HG02970 (cell line): ENCODE data around the gene ITGAX.

Source experiments
- ATAC-seq: cut with Tn5 transposase; IDR thresholded peaks from one replicate; pipeline ENCODE4 v1.9.1; 2021; ENCODE audit warnings: mild to moderate bottlenecking, moderate library complexity, moderate number of reproducible peaks; ENCODE audit not compliant: unreplicated experiment, low FRiP score

Gene ITGAX

DNA sequence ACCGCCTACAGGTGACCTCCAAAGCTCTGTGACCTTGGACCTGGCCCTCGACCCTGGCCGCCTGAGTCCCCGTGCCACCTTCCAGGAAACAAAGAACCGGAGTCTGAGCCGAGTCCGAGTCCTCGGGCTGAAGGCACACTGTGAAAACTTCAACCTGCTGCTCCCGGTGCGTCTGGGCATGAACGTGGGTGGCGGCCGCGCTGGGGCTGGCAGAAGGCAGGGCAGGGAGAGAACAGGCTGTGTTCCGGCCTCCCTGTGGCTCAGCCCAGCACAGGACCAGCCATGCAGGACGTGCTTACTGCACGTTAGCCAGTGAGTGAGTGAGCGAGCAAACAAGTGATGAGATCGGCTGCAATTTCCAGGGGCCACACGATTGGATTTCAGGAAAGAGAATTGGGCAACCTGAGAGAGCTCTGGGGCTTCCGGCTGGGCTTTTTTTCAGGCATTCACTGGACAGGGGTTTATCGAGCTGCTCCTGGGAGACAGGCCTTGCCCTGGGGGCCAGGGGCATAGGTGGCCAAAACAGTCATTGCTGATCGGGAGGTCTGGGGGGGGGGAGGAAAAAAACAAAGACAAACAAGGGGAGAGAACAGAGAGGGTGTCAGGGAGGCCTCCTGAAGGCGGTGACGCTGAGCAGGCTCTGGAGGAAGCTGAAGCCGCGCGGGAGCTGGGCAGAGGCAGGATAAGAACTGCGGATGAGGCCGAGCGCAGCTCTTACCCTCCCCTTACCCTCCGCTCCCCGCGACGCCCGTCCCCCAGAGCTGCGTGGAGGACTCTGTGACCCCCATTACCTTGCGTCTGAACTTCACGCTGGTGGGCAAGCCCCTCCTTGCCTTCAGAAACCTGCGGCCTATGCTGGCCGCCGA, 16.9 kb downstream of the ITGAX start:
- ATAC-seq = no peak

DNA sequence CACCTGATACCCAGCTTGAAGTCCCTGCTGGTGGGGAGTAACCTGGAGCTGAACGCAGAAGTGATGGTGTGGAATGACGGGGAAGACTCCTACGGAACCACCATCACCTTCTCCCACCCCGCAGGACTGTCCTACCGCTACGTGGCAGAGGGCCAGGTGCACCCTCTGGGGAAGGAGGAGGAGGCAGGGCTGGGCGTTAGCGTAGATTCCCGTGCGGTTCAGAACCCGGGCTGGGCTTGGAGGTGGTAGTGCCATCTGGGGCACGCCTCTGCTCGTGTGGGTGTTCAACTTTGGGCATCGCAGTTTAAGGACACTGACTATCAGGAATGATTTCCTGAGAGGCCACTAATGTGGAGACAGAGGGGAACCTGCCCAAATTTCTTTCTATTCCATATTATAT, 18.3 kb downstream of the ITGAX start:
- no peak for ATAC-seq

DNA sequence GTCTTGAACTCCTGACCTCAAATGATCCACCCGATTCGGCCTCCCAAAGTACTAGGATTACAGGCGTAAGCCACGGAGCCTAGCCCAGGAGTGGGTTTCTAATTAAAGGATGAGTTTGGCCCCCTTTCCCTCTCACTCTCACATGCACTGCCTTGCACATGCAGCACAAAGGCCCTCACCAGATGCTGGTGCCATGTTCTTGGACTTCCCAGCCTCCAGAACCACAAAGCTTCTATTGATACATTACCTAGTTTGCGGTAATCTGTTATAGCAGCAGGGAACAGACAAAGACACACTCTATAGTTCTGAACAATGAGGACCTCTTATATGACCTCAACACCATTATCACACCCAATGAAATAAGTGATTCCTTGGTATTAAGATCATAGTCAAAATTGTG, 20.3 kb downstream of the ITGAX start:
- no peak for ATAC-seq

DNA sequence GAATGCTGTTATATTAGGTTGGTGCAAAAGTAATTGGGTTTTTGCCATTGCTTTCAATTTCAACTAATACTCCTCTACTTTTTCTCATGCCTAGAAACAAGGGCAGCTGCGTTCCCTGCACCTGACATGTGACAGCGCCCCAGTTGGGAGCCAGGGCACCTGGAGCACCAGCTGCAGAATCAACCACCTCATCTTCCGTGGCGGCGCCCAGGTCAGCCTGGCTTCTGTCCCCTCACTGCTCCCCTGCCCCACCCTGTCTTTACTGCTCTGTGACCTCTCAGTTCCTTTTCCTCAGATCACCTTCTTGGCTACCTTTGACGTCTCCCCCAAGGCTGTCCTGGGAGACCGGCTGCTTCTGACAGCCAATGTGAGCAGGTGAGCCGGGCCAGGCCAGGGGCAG, 21.7 kb downstream of the ITGAX start:
- no peak for ATAC-seq

DNA sequence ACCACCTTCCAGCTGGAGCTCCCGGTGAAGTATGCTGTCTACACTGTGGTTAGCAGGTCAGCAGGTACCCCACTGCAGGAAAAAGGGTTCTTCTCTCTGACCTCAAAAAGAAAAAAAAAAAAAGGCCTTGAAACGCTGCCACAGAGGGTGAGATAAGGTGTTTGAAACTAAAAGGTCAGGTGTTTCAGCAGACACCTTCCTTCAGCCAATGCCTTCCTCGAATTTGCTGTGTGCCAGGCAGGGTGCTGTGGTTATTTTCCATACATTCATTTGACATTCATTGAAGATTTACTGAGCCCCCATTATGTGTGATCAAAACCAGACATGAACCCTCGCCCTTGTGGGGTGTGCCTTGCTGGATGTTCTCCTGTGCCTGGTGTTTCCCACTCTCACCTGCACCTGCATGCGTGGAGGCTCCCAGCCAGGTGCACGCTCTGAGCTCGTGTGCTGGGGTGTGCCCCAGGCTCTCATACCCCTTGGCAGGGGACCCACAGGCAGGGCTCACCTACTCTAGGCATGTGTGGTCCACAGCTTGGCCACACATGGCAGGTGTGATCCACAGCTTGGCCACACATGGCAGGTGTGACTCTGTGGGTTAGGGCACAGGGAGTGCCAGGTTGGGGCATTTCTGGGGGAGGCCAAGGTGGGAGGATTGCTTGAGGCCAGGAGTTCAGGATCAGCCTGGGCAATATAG, 22.4 kb downstream of the ITGAX start:
- no peak for ATAC-seq

DNA sequence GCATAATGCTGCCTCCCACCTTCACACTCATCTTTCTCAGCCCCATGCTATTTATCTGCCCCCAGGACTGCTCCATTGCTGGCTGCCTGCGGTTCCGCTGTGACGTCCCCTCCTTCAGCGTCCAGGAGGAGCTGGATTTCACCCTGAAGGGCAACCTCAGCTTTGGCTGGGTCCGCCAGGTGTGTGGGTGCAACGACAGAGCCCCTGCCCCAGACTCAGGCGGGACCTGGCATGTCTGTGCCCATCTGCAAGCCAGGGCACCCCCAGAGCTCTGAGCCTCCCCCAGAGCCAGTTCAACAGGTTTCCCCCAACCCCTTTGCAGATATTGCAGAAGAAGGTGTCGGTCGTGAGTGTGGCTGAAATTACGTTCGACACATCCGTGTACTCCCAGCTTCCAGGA, 25.2 kb downstream of the ITGAX start:
- ATAC-seq = no peak

DNA sequence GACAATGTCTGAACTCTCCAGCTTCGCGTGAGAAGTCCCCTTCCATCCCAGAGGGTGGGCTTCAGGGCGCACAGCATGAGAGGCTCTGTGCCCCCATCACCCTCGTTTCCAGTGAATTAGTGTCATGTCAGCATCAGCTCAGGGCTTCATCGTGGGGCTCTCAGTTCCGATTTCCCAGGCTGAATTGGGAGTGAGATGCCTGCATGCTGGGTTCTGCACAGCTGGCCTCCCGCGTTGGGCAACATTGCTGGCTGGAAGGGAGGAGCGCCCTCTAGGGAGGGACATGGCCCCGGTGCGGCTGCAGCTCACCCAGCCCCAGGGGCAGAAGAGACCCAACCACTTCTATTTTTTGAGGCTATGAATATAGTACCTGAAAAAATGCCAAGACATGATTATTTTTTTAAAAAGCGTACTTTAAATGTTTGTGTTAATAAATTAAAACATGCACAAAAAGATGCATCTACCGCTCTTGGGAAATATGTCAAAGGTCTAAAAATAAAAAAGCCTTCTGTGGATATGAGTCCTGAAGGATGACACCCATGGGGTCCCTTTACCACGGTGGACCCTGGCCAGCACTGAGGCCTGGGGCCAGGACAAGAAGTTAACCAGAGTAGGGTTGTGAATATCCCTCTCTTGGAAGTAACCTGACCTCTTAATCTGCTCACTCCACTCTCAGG, 27.6 kb downstream of the ITGAX start:
- ATAC-seq = no peak

DNA sequence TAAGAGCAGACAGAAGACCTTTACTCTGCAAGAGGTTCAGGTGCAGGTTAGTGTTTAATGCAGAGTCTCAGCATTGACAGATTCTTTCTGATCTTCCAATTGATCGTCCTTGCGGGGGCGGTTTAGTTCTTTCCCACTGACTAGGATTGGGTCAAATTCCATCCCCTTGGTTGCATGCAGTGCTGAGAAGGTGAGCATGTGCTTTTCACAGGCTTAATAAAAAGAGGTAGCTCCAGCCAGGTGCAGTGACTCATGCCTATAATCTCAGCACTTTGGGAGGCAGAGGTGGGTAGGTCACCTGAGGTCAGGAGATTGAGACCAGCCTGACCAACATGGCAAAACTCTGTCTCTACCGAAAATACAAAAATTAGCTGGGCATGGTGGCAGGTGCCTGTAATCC, 30.7 kb downstream of the ITGAX start:
- ATAC-seq = no peak

DNA sequence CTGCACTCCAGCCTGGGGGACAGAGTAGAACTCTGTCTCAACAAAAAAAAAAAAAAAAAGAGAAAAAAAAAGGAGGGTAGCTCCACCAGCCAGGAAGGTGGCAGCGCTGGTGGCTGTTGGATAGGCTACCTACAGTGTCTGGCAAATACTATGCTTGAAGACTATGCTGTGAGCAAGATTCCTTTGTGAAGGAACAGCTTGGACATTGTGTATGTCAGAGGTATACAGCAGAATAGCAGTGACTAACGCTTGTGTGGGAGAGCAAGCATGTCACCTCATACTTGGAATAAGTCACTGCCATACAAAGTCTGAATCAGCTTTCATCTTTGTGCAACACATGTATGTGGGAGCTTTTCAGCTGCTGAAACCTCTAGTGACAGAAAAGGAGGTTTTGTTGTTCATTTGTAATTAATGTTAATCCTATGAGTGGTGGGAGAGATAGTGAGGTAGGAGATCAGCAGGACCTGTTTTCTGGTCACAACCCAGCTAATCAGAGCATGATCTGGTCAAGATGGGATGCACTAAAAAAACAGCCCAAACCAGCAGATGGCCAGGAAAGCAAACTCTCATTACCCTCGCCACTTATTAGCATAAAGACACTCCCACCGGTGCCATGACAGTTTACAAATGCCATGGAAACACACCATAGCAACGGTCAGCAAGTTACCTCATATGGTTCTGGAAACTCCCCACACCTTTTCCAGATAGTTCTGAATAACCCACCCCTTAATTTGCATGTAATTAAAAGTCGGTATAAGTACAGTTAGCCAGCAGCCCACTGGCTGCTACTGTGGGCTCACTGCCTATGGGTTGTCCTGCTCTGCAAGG, 31.4 kb downstream of the ITGAX start:
- ATAC-seq = no peak

DNA sequence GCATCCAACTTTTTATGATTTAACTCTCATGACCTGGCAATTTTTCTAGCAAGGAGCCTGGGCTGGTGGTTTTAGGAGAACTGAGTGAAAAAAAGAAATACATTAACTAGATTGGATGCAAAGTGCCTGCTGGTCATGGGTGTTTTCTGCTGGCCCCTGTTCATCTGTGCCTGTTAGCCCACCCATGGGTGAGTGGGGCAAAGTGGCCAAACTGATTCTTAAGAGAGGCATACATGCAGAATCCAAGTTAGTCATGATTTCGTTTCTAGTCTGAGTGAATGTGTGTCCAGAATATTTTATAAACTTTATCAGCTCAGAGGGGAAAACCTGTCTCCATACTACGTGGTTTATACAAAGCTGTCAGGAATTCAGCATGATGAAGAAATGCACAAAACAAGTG, 33.6 kb downstream of the ITGAX start:
- ATAC-seq = no peak

DNA sequence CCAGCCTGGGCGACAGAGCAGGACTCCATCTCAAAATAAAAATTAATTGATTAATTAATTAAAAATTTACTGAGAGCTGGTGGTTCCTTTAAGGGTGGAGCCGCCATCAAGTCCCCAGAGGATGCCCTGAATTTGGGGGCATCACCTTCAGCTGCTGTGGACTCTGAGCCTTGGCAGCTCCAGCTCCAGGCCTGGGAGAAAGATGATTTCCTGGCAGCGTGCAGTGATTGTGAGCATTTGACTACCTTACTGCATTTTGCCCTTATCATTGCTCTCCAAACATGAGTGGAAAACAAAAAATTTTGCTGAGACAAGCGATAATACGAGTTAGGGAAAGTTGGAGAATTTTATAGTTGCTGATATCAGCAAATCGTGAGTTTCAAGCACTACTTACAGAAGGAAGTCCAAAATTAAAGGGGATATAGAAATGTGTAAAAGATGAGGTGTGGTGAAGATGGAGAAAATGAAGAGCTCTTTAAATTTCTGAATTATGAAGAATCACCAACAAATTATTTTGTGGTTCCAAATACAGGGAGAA, 35.6 kb downstream of the ITGAX start:
- no peak for ATAC-seq

DNA sequence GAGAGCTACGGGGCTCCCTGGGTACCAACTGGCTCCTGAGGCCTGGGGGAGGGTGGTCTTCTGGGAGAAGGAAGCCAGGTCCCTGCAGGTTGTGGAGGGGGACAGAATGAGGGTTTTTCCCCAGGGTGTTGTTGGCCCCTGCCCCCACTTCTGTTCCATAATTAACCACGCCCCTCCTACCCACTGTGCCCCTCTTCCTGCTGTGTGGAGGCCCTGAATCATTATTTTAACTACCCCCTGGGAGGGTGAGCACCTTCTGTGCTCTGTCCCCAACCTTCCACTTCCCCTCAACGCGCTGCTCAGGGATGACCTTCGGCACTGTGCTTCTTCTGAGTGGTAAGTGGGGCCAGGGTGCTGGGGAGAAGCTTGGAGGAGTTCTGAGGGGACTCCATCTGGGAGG, 38.1 kb downstream of the ITGAX start, which contains the start of gene ITGAD:
ITGAD (plus strand) TSS at position 280 of the 400 bp plus-strand sequence; CDS start at position 306, 26 bp downstream.
- ATAC-seq = no peak

DNA sequence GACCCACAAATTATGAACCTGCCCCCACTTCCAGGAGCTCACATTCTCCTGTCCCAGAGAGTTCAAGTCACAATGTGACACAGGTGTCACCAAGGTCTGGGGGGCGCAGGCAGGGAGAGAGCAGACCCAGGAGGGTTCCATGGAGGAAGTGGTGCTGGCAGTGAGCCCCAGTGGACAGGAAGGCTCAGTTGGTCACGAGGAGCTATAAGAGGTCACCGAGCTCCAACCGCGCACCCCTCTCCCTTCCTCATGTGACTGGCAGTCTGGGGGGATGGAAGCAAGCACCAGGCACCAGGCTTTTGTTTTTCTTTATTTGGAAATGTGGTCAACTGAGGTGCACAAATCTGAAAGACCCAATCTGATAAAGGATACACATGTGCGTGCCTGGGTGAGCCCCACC, 40.7 kb downstream of the ITGAX start:
- ATAC-seq = no peak

DNA sequence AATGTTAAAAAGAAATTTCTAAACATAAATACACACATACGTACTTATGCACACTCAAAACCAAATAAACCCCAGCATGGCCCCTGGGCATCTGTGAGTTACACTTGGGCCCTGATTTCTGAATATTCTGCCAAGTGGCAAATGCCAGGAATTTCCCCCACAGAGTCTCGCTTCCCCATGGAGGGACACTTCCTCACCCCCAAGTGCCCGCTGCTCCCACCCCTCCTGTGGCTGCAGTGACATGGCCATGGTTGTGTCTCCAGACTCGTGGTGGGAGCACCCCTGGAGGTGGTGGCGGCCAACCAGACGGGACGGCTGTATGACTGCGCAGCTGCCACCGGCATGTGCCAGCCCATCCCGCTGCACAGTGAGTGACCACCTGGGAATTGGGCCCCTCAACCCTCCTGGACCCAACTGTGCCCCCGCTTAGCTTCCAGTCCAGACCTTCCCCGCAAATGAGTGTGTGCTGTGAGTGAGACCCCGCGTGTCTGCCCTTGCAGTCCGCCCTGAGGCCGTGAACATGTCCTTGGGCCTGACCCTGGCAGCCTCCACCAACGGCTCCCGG, 42.2 kb downstream of the ITGAX start:
- ATAC-seq = no peak

DNA sequence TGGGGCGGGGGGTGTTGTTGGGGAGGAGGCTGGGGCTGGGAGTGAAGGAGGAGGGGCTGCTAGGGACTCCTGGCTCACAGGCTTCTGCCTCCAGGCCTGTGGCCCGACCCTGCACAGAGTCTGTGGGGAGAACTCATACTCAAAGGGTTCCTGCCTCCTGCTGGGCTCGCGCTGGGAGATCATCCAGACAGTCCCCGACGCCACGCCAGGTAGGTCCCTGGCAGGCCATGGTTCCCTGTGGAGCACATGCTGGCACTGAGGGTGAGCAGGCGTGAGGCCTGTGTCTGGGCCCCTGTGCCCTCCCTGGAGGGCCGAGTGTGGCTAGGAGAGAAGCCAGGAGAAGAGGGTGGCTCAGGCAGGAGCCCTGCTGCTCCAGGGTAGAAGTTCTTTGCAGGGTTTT, 42.7 kb downstream of the ITGAX start:
- ATAC-seq = no peak

DNA sequence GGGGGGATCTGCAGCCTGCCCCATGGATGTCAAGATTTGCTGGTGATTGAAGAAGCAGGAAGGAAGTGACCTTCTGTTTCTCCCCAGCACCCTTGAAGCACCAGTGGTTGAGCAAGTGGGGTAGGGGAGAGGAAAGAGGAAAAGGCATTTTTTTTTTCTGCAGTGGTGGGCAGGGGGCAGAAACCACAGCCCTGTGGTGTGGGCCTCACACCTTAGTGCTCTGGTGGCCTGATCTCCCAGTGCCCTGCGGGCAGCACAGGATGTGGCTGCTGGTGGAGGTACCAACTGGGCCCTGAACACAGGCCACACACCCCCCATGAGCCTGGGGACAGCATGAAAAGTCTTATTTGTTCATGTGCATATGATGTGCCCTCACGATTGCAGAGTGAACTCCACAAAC, 45.2 kb downstream of the ITGAX start:
- ATAC-seq = no peak

DNA sequence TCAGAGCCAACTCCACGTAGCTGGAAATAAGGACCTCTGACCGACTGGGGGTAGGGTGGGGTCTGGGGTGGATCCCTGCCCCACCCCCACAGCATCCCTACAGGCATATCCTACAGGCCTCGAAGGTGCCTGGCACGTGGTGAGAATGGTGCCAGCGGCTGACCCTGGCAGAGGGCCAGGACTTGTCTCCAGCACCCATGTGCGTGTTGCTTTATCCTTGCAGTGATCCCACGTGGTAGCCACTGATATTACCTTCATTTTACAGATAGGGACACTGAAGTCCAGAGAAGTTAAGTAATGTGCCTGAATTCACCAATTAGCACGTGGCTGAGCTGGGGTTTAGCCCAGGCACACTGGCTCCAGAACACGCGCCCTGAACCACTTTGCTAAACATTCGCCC, 46.5 kb downstream of the ITGAX start:
- ATAC-seq = no peak

DNA sequence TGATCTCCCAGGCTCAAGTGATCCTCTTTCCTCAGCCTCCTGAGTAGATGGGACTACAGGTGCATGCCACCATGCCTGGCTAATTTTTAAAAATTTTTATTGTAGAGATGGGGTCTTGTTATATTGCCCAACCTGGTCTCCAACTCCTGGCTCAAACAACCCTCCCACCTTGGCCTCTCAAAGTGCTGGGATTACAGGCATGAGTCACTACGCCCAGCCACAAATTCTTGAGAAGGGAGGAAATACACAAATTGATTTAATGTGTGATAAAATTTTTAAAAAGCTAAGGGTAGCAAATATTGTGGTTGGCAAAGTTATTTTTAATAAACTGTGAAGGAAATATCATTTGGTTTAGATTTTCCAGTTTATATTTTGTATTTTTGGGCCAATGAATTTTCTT, 47.7 kb downstream of the ITGAX start:
- no peak for ATAC-seq

DNA sequence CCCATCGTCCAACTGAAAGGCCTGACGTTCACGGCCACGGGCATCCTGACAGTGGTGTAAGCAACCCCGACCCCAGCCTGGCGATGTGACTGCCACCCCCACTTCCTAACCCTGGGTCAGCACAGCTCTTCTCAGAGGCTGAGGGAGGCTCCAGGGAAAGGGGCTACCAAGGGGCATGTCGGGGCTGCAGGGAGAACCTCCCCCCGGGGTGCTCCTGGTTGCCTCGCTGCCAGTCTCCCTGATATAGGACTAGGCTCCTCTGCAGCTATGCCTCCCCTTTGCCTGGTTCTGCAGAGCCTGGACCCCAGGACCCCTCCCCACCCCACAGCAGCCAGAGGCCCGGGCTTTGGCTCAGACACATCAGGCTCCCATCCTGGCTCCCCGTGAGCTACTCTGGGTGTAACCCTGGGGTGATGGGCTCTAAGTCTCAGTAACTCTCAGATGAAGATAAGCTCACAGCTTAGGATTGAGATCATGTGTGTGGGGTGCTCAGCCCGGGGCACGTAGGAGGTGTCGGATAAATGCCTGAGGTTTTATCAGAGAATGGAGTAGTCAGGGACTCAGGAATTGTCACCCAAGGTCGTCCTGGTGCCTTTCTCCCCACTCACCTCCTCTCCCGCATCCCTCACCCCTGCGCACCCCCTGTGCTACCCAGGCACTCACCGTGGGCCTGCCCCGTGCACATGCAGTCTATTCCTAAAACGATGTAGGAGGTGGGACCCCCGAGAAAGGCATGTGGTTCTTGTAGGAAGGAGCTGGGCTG, 48.8 kb downstream of the ITGAX start:
- no peak for ATAC-seq
